GM12878 (cell line): ENCODE results near the gene KPNA1. TPM values are rescaled to one million over a fixed set of nuclear protein-coding genes. Genes with fewer than 3 reads are reported as not detected.
A peak's percentile ranks its signal among the peaks of the same experiment; 100 is the strongest.

ENCODE experiments used
- CREM ChIP-seq: IDR thresholded peaks from 2 replicates; pipeline ENCODE4 v1.6.1; 2014; ENCODE audit warnings: antibody characterized with exemption, low read depth
- ETV6 ChIP-seq, 2 experiments: fragments of 450-650 bp in 1 of 2; IDR thresholded peaks in 1 of 2; conservative IDR thresholded peaks in 1 of 2; 2 replicates each; pipeline ENCODE4 v1.6.1; 2014; ENCODE audit warnings: antibody characterized with exemption in 1 of 2, borderline replicate concordance in 1 of 2, low read depth in 1 of 2, mild to moderate bottlenecking in 1 of 2, moderate library complexity in 1 of 2
- HSF1 ChIP-seq: fragments of 150-350 bp; IDR thresholded peaks from 2 replicates; pipeline ENCODE4 v1.6.1; 2014; ENCODE audit warnings: mild to moderate bottlenecking, low read depth, low read length
- IKZF1 ChIP-seq: fragments of 450-650 bp; conservative IDR thresholded peaks from 2 replicates; pipeline ENCODE4 v1.6.1; 2017; ENCODE audit warnings: antibody characterized with exemption, mild to moderate bottlenecking
- IKZF2 ChIP-seq, 2 experiments: fragments of 450-650 bp; IDR thresholded peaks; 2 replicates each; pipeline ENCODE4 v1.6.1; 2017; ENCODE audit warnings: mild to moderate bottlenecking in 2 of 2, moderate library complexity in 2 of 2
- IRF3 ChIP-seq: fragments of 450-650 bp; IDR thresholded peaks from 2 replicates; pipeline ENCODE4 v1.6.1; 2014; ENCODE audit warnings: mild to moderate bottlenecking
- KDM1A ChIP-seq: fragments of 200-600 bp; sonication (generic); IDR thresholded peaks from 2 replicates; pipeline ENCODE4 v1.6.1; 2016; ENCODE audit warnings: borderline replicate concordance
- MXI1 ChIP-seq: fragments of 150-350 bp; IDR thresholded peaks from 2 replicates; pipeline ENCODE4 v1.6.1; 2011; ENCODE audit warnings: low read depth, mild to moderate bottlenecking, inconsistent platforms, low read length, improper control_type of control experiment
- MYB ChIP-seq: fragments of 150-350 bp; IDR thresholded peaks from 2 replicates; pipeline ENCODE4 v1.6.1; 2014; ENCODE audit warnings: mild to moderate bottlenecking, low read depth, low read length, borderline replicate concordance
- NFYB ChIP-seq: IDR thresholded peaks from 2 replicates; pipeline ENCODE4 v1.6.1; 2011; ENCODE audit warnings: low read depth, mild to moderate bottlenecking, low read length, improper control_type of control experiment, moderate library complexity; ENCODE audit not compliant: insufficient read depth
- NKRF ChIP-seq: fragments of 450-650 bp; conservative IDR thresholded peaks from 2 replicates; pipeline ENCODE4 v1.6.1; 2017; ENCODE audit warnings: mild to moderate bottlenecking, moderate library complexity
- NR2C1 ChIP-seq: fragments of 450-650 bp; IDR thresholded peaks from 2 replicates; pipeline ENCODE4 v1.6.1; 2017; ENCODE audit warnings: antibody characterized with exemption, mild to moderate bottlenecking, moderate library complexity
- NR2C2 ChIP-seq: IDR thresholded peaks from 2 replicates; pipeline ENCODE4 v1.6.1; 2011; ENCODE audit warnings: borderline replicate concordance, low read depth; ENCODE audit not compliant: control insufficient read depth, insufficient read length
- POLR2AphosphoS2 ChIP-seq: IDR thresholded peaks from 2 replicates; pipeline ENCODE4 v1.6.1; 2011; ENCODE audit warnings: low read depth, mild to moderate bottlenecking, low read length, improper control_type of control experiment, moderate library complexity
- PRDM15 ChIP-seq: fragments of 450-650 bp; formaldehyde crosslinking; IDR thresholded peaks from 2 replicates; pipeline ENCODE4 v1.4.0; 2020; ENCODE audit warnings: mild to moderate bottlenecking, moderate library complexity
- RBBP5 ChIP-seq: fragments of 200-600 bp; sonication (generic); conservative IDR thresholded peaks from 2 replicates; pipeline ENCODE4 v1.6.1; 2016
- SREBF1 ChIP-seq: IDR thresholded peaks from 2 replicates; pipeline ENCODE4 v1.6.1; 2012; ENCODE audit warnings: mild to moderate bottlenecking, low read length
- ZBED1 ChIP-seq: IDR thresholded peaks from 2 replicates; pipeline ENCODE4 v1.6.1; 2016; ENCODE audit warnings: borderline replicate concordance
- ZNF217 ChIP-seq: fragments of 450-650 bp; IDR thresholded peaks from 2 replicates; pipeline ENCODE4 v1.6.1; 2017; ENCODE audit warnings: antibody characterized with exemption, mild to moderate bottlenecking
- ZNF384 ChIP-seq: IDR thresholded peaks from 2 replicates; pipeline ENCODE4 v1.6.1; 2012; ENCODE audit warnings: low read depth, mild to moderate bottlenecking, low read length, improper control_type of control experiment, borderline replicate concordance
- polyA plus RNA-seq, 11 experiments: library from polyadenylated mRNA; depleted of rRNA in 4 of 11; unstranded in 6 of 11; stranded (reverse) in 5 of 11; fragments of >200 nt; fragmentation: Nextera tagmentation in 4 of 11; fragmentation: Illumina TruSeq in 1 of 11; extraction: Ambion mirVana in 4 of 11; extraction: Trizol in 1 of 11; gene quantifications; 1 replicate in 1 of 11; 2 replicates in 10 of 11; pipeline versions ENCODE4 v1.2.1 to v1.2.3, GENCODE V29; 2011 to 2016; ENCODE audit warnings: inconsistent platforms in 2 of 11, missing spikeins in 2 of 11, low read depth in 1 of 11
- total RNA-seq, 4 experiments: library from RNA; depleted of rRNA in 3 of 4; stranded (reverse); fragments of >200 nt in 3 of 4; fragmentation: Illumina TruSeq in 1 of 4; extraction: Trizol in 1 of 4; gene quantifications; 2 replicates each; pipeline versions ENCODE4 v1.2.1 to v1.2.3, GENCODE V29; 2013 to 2021

Gene KPNA1
- total and polyA plus RNA-seq, 10 of the 15 experiments (the other 5 are each of a cell fraction or from before 2014, with no cell fraction given): 8.5 to 52.7 (median 41.0) TPM

GRCh38 chr3:122564155-122564912, 49.6 kb upstream of the KPNA1 start, which contains the start of the genes DTX3L and PARP9 (continued):
- TF ChIP-seq PRDM15 (CRISPR knock-in tag) (no peak), IRF3 (no peak; the same call in 1 of the 2 replicates), MXI1 (no peak; the same call in 1 of the 2 replicates), MYB (no peak), ZNF217 (0 out of 2 replicates have a peak, but pooled peaks have one; percentile 64), NR2C2 (no peak), HSF1 (no peak), CREM (0 out of 2 replicates have a peak, but pooled peaks have one; percentile 20), NR2C1 (no peak), ETV6 (conservative IDR thresholded peaks at IDR 0.05 in 1 of 2, IDR thresholded peaks at IDR 0.05 in 1 of 2; ENCODE audit: borderline replicate concordance in 1 of 2, low read depth in 1 of 2) (peak in 1 of 2 experiments; percentile 18; a peak in 1 of 4 replicates), ZBED1 (no peak), ZNF384 (no peak), NKRF (no peak; the same call in 1 of the 2 replicates), SREBF1 (no peak), IKZF1 (peak; percentile 97), RBBP5 (0 out of 2 replicates have a peak, but pooled peaks have one; percentile 54), IKZF2 (IDR thresholded peaks at IDR 0.05) (peak; percentile 82 to 90), KDM1A (no peak), POLR2AphosphoS2 (no peak; the same call in 1 of the 2 replicates), NFYB (no peak)
